IMR-90 (cell line): ENCODE measurements around the gene ZDHHC16. TPM values are rescaled to one million over a fixed set of nuclear protein-coding genes. Genes with fewer than 3 reads are reported as not detected.

Source experiments
- ATAC-seq: fragments of 200-7000 bp; cut with Tn5 transposase; 2 replicates; pipeline ENCODE4 v1.9.1; 2020; ENCODE audit warnings: low read depth, mild to moderate bottlenecking, moderate library complexity
- BruUV-seq: library from RNA; stranded (reverse); fragments of 400-500 nt; replicated peaks from 2 replicates; lab custom pipeline; 2021; lab: Mats Ljungman, UMichigan
- CTCF ChIA-PET: fragments of 300-600 bp; formaldehyde crosslinking; extraction: SDS; loops from one replicate; lab custom pipeline; 2021; ENCODE audit warnings: antibody characterized with exemption; lab: Yijun Ruan, JAX
- POLR2A ChIA-PET: fragments of 300-600 bp; sonication (Branson Sonifier 250); formaldehyde crosslinking; loops from one replicate; lab custom pipeline; 2022; ENCODE audit warnings: antibody characterized with exemption; ENCODE audit not compliant: unreplicated experiment; lab: Charles Lee
- DNase-seq: peaks from one replicate; pipeline ENCODE4 v3.0.0; 2013
- H2AFZ ChIP-seq: replicated peaks from 2 replicates; pipeline ENCODE3; 2013; ENCODE audit warnings: low read length, mild to moderate bottlenecking; ENCODE audit not compliant: poor library complexity
- H2AK5ac ChIP-seq: 2 replicates; pipeline ENCODE4 v1.6.1; 2013; ENCODE audit warnings: low read depth, low read length, inconsistent platforms
- H2AK9ac ChIP-seq: replicated peaks from 2 replicates; pipeline ENCODE3; 2013; ENCODE audit warnings: mild to moderate bottlenecking, low read depth, low read length, moderate library complexity; ENCODE audit not compliant: poor library complexity
- H2BK120ac ChIP-seq: 2 replicates; pipeline ENCODE4 v1.6.1; 2013; ENCODE audit warnings: low read depth, low read length, inconsistent platforms
- H2BK15ac ChIP-seq: 3 replicates; pipeline ENCODE4 v1.6.1; 2013; ENCODE audit warnings: low read depth, low read length, inconsistent platforms
- H2BK20ac ChIP-seq: 2 replicates; pipeline ENCODE4 v1.6.1; 2013; ENCODE audit warnings: low read depth, mild to moderate bottlenecking, inconsistent platforms, low read length, moderate library complexity
- H2BK5ac ChIP-seq: 2 replicates; pipeline ENCODE4 v1.6.1; 2013; ENCODE audit warnings: mild to moderate bottlenecking, low read depth, low read length, inconsistent platforms; ENCODE audit not compliant: poor library complexity, severe bottlenecking
- H3K14ac ChIP-seq: replicated peaks from 2 replicates; pipeline ENCODE4 v1.6.1; 2013; ENCODE audit warnings: low read depth, low read length, inconsistent platforms
- H3K18ac ChIP-seq: 2 replicates; pipeline ENCODE4 v1.6.1; 2013; ENCODE audit warnings: low read depth, low read length, control low read depth
- H3K23ac ChIP-seq: 2 replicates; pipeline ENCODE4 v1.6.1; 2013; ENCODE audit warnings: low read depth, low read length, inconsistent platforms
- H3K27ac ChIP-seq: 2 replicates; pipeline ENCODE4 v1.5.1; 2013; ENCODE audit warnings: mild to moderate bottlenecking, control low read depth, low read length; ENCODE audit not compliant: insufficient read depth
- H3K27me3 ChIP-seq: 2 replicates; pipeline ENCODE4 v1.6.1; 2013; ENCODE audit warnings: low read length; ENCODE audit not compliant: control insufficient read depth, insufficient read depth
- H3K36me3 ChIP-seq: 2 replicates; pipeline ENCODE4 v1.6.1; 2013; ENCODE audit warnings: low read length, mixed read lengths; ENCODE audit not compliant: control insufficient read depth, insufficient read depth
- H3K4ac ChIP-seq: 2 replicates; pipeline ENCODE4 v1.6.1; 2013; ENCODE audit warnings: low read depth, low read length, inconsistent platforms
- H3K4me1 ChIP-seq: 2 replicates; pipeline ENCODE4 v1.6.1; 2013; ENCODE audit warnings: low read length, mixed read lengths; ENCODE audit not compliant: control insufficient read depth, insufficient read depth
- H3K4me2 ChIP-seq: 2 replicates; pipeline ENCODE4 v1.6.1; 2013; ENCODE audit warnings: low read depth, mild to moderate bottlenecking, control low read depth, low read length, moderate library complexity
- H3K4me3 ChIP-seq: 2 replicates; pipeline ENCODE4 v1.5.1; 2013; ENCODE audit warnings: low read depth, mild to moderate bottlenecking, control low read depth, low read length, moderate library complexity; ENCODE audit not compliant: insufficient read depth
- H3K56ac ChIP-seq: 2 replicates; pipeline ENCODE4 v1.6.1; 2013; ENCODE audit warnings: low read length, inconsistent platforms; ENCODE audit not compliant: insufficient read depth; ENCODE audit errors: extremely low read depth
- H3K79me1 ChIP-seq, 2 experiments: 2 replicates each; pipeline ENCODE4 v1.6.1; 2013; ENCODE audit warnings: low read length in 2 of 2, inconsistent platforms in 1 of 2, low read depth in 1 of 2
- H3K9ac ChIP-seq: 2 replicates; pipeline ENCODE4 v1.6.1; 2013; ENCODE audit warnings: low read depth, low read length, control low read depth
- H3K9me1 ChIP-seq: 2 replicates; pipeline ENCODE4 v1.6.1; 2013; ENCODE audit warnings: low read length, inconsistent platforms; ENCODE audit not compliant: insufficient read depth
- H3K9me3 ChIP-seq: 2 replicates; pipeline ENCODE4 v1.6.1; 2013; ENCODE audit warnings: low read length; ENCODE audit not compliant: control insufficient read depth, insufficient read depth
- H4K20me1 ChIP-seq: 2 replicates; pipeline ENCODE4 v1.6.1; 2013; ENCODE audit warnings: low read length, inconsistent platforms; ENCODE audit not compliant: insufficient read depth
- H4K5ac ChIP-seq: 2 replicates; pipeline ENCODE4 v1.6.1; 2013; ENCODE audit warnings: mild to moderate bottlenecking, low read depth, low read length, control low read depth
- H4K8ac ChIP-seq, 2 experiments: 2 replicates each; pipeline ENCODE4 v1.6.1; 2013; ENCODE audit warnings: low read depth in 2 of 2, low read length in 2 of 2, control low read depth in 1 of 2, inconsistent platforms in 1 of 2
- H4K91ac ChIP-seq: 2 replicates; pipeline ENCODE4 v1.6.1; 2013; ENCODE audit warnings: low read depth, low read length, inconsistent platforms; ENCODE audit not compliant: insufficient read depth
- CEBPB ChIP-seq: IDR thresholded peaks from 2 replicates; pipeline ENCODE4 v1.6.1; 2012; ENCODE audit warnings: low read depth, low read length, improper control_type of control experiment
- WGBS, 2 experiments: methylation state at CpG; one replicate each; pipeline versions ENCODE4 v1.1.5 to v1.1.7; 2013; ENCODE audit warnings: missing lambda C conversion rate in 2 of 2; ENCODE audit not compliant: insufficient read length in 1 of 2; ENCODE audit errors: extremely low coverage in 2 of 2; 5-methylcytosine and 5-hydroxymethylcytosine counted together
- dilution Hi-C: fragments of 300-500 bp; cut with HindIII; formaldehyde crosslinking; loops from one replicate; pipeline ENCODE4 v1.14.3; 2018; ENCODE audit warnings: low sequenced_read_pairs; ENCODE audit not compliant: unreplicated experiment
- in situ Hi-C: fragments of 300-500 bp; cut with MboI; formaldehyde crosslinking; loops from 3 replicates; pipeline ENCODE4 v1.14.3; 2019; ENCODE audit warnings: low sequenced_read_pairs, inconsistent platforms, mixed read lengths
- intact Hi-C: fragments of 100-400 bp; cut with micrococcal nuclease; formaldehyde crosslinking; loops from 2 replicates; pipeline ENCODE4 v1.10.0; 2022
- polyA plus RNA-seq, 3 experiments: library from polyadenylated mRNA; depleted of rRNA; stranded (reverse); fragments of >200 nt; gene quantifications; 2 replicates each; pipeline ENCODE4 v1.2.3, GENCODE V29; 2012; ENCODE audit warnings: low replicate concordance in 1 of 3
- total RNA-seq: library from RNA; depleted of rRNA; stranded (reverse); fragments of >200 nt; gene quantifications from 2 replicates; pipeline ENCODE4 v1.2.3, GENCODE V29; 2012
- TF ChIP-seq, protein P1 (sequence below): fragments of 150-350 bp; IDR thresholded peaks from 2 replicates; pipeline ENCODE4 v1.6.1; 2017; ENCODE audit warnings: mild to moderate bottlenecking, antibody characterized with exemption, low read length, low read depth

Gene ZDHHC16
- total and polyA plus RNA-seq, 2 of the 4 experiments (the other 2 are of a cell fraction), result 54.7 to 64.0 TPM

- WGBS, 2 experiments, result no CpG with 5 or more reads among the region's 13 CpGs
- dilution Hi-C loops, result no loop called here
Measured at GRCh38 chr10:97445357-97445721, 636 bp upstream of the ZDHHC16 start.

More at GRCh38 chr10:97445357-97445721, 636 bp upstream of the ZDHHC16 start:
- intact Hi-C loops, result loop anchor here (2.0 kb wide), 1 partner anchor 19 kb away; the partner anchor contains the start of gene PGAM1
- peak overlapping the region; percentile 16 for H2AK5ac ChIP-seq
- ATAC-seq (peak; percentile 14), DNase-seq (no peak)
- H4K91ac ChIP-seq, result peak overlapping the region; percentile 36
- H3K18ac ChIP-seq, result no peak overlapping the region
- H4K20me1 ChIP-seq, result peaks cover 12% of the 10 kb centered on the region; the same call in 1 of the 2 replicates
- H4K8ac ChIP-seq, result peak overlapping the region; percentile 82 to 89
- H3K14ac ChIP-seq, result peak overlapping the region; percentile 11
- peaks cover 7% of the 10 kb centered on the region; the same call in 1 of the 2 replicates for H3K9me1 ChIP-seq
- peaks cover 5% of the 10 kb centered on the region; the same call in 1 of the 2 replicates for H3K4me1 ChIP-seq
- POLR2A ChIA-PET, result no interaction called here
- no TSS peak for BruUV-seq
- peak overlapping the region; percentile 72 for H3K56ac ChIP-seq
- peak overlapping the region; percentile 78 for H3K4ac ChIP-seq
- H2AFZ ChIP-seq, result peak overlapping the region; percentile 97
- CTCF ChIA-PET, result no interaction called here
- peak overlapping the region; percentile 91 for H2AK9ac ChIP-seq
- peak overlapping the region; percentile 37 for H2BK5ac ChIP-seq
- peak overlapping the region; percentile 93 for H3K9ac ChIP-seq
- peak overlapping the region; percentile 68 for H3K23ac ChIP-seq
- H3K27ac ChIP-seq, result peak overlapping the region; percentile 67
- peak overlapping the region; percentile 24 for H4K5ac ChIP-seq
- TF ChIP-seq, protein P1, sequence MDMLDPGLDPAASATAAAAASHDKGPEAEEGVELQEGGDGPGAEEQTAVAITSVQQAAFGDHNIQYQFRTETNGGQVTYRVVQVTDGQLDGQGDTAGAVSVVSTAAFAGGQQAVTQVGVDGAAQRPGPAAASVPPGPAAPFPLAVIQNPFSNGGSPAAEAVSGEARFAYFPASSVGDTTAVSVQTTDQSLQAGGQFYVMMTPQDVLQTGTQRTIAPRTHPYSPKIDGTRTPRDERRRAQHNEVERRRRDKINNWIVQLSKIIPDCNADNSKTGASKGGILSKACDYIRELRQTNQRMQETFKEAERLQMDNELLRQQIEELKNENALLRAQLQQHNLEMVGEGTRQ, result no peak
- TF ChIP-seq CEBPB, result peak; percentile 13; the same call in 1 of the 2 replicates
- no peak overlapping the region for H2BK120ac ChIP-seq
- H3K27me3 ChIP-seq, result no peaks in the 10 kb centered on the region
- peak overlapping the region; percentile 84 for H3K4me3 ChIP-seq
- peaks cover 9% of the 10 kb centered on the region; the same call in 1 of the 2 replicates for H3K36me3 ChIP-seq
- in situ Hi-C loops, result no loop called here
- H2BK20ac ChIP-seq, result no peak overlapping the region
- H3K4me2 ChIP-seq, result peak overlapping the region; percentile 99
- no peak overlapping the region for H2BK15ac ChIP-seq
- no peaks in the 10 kb centered on the region for H3K9me3 ChIP-seq
- H3K79me1 ChIP-seq, result peaks cover 34 to 57% of the 10 kb centered on the region in 2 experiments
